H9 (cell line): ENCODE results near the gene FOXN1. TPM values are rescaled to one million over a fixed set of nuclear protein-coding genes. Genes with fewer than 3 reads are reported as not detected.

Experiments
- DNase-seq: peaks from one replicate; pipeline ENCODE4 v3.0.0-alpha.2; 2017
- H2AFZ ChIP-seq: one replicate; pipeline ENCODE4 v1.6.1; 2013; ENCODE audit warnings: mild to moderate bottlenecking, low read length, control low read depth, moderate library complexity
- H2AK5ac ChIP-seq: 2 replicates; pipeline ENCODE4 v1.6.1; 2013; ENCODE audit warnings: low read length, control low read depth, mixed read lengths; ENCODE audit not compliant: insufficient read length
- H2BK120ac ChIP-seq: one replicate; pipeline ENCODE4 v1.6.1; 2013; ENCODE audit warnings: low read depth, mild to moderate bottlenecking, low read length, control low read depth, inconsistent platforms; ENCODE audit not compliant: poor library complexity, severe bottlenecking
- H2BK12ac ChIP-seq: 2 replicates; pipeline ENCODE4 v1.6.1; 2013; ENCODE audit warnings: low read length, control low read depth, mixed read lengths, low read depth; ENCODE audit not compliant: insufficient read length
- H2BK15ac ChIP-seq: 2 replicates; pipeline ENCODE4 v1.6.1; 2013; ENCODE audit warnings: low read depth, low read length, control low read depth
- H2BK20ac ChIP-seq: one replicate; pipeline ENCODE4 v1.6.1; 2013; ENCODE audit warnings: low read depth, mild to moderate bottlenecking, low read length, control low read depth, inconsistent platforms; ENCODE audit not compliant: poor library complexity, severe bottlenecking
- H2BK5ac ChIP-seq: 2 replicates; pipeline ENCODE4 v1.6.1; 2013; ENCODE audit warnings: low read length, control low read depth, mixed read lengths; ENCODE audit not compliant: insufficient read length
- H3K14ac ChIP-seq: 2 replicates; pipeline ENCODE4 v1.6.1; 2013; ENCODE audit warnings: low read length, control low read depth; ENCODE audit not compliant: insufficient read depth
- H3K18ac ChIP-seq: 2 replicates; pipeline ENCODE4 v1.6.1; 2013; ENCODE audit warnings: low read depth, mild to moderate bottlenecking, mixed read lengths, low read length, control low read depth; ENCODE audit not compliant: insufficient read length
- H3K23ac ChIP-seq: 2 replicates; pipeline ENCODE4 v1.6.1; 2013; ENCODE audit warnings: low read length, control low read depth, mixed read lengths, low read depth; ENCODE audit not compliant: insufficient read length
- H3K23me2 ChIP-seq: 2 replicates; pipeline ENCODE4 v1.6.1; 2013; ENCODE audit warnings: low read depth, mild to moderate bottlenecking, mixed read lengths, low read length, control low read depth; ENCODE audit not compliant: insufficient read length, poor library complexity, severe bottlenecking
- H3K27ac ChIP-seq: 2 replicates; pipeline ENCODE4 v1.5.1; 2013; ENCODE audit warnings: low read length, control low read depth, mixed read lengths, low read depth; ENCODE audit not compliant: insufficient read length
- H3K27me3 ChIP-seq: 2 replicates; pipeline ENCODE4 v1.6.1; 2013; ENCODE audit warnings: low read length, control low read depth, inconsistent platforms; ENCODE audit not compliant: insufficient read depth
- H3K4ac ChIP-seq: 2 replicates; pipeline ENCODE4 v1.6.1; 2013; ENCODE audit warnings: low read depth, mild to moderate bottlenecking, control low read depth, inconsistent platforms, low read length, moderate library complexity
- H3K4me1 ChIP-seq: 2 replicates; pipeline ENCODE4 v1.6.1; 2013; ENCODE audit warnings: low read length, control low read depth, inconsistent platforms; ENCODE audit not compliant: insufficient read depth
- H3K4me2 ChIP-seq: 2 replicates; pipeline ENCODE4 v1.6.1; 2013; ENCODE audit warnings: low read length, control low read depth, mixed read lengths; ENCODE audit not compliant: insufficient read length, insufficient read depth
- H3K56ac ChIP-seq: 2 replicates; pipeline ENCODE4 v1.6.1; 2013; ENCODE audit warnings: low read depth, mild to moderate bottlenecking, mixed read lengths, low read length, control low read depth; ENCODE audit not compliant: insufficient read length
- H3K79me1 ChIP-seq: 2 replicates; pipeline ENCODE4 v1.6.1; 2013; ENCODE audit warnings: low read depth, mild to moderate bottlenecking, moderate library complexity, low read length, control low read depth, inconsistent platforms; ENCODE audit not compliant: insufficient read depth, poor library complexity, severe bottlenecking
- H3K79me2 ChIP-seq: 2 replicates; pipeline ENCODE4 v1.6.1; 2013; ENCODE audit warnings: low read length, control low read depth, inconsistent platforms; ENCODE audit not compliant: insufficient read depth
- H3K9ac ChIP-seq: 2 replicates; pipeline ENCODE4 v1.6.1; 2013; ENCODE audit warnings: low read length, control low read depth, mixed read lengths; ENCODE audit not compliant: insufficient read length; ENCODE audit errors: extremely low read depth
- H3K9me3 ChIP-seq: one replicate; pipeline ENCODE4 v1.6.1; 2013; ENCODE audit warnings: low read depth, low read length, inconsistent platforms; ENCODE audit not compliant: control insufficient read depth
- H3T11ph ChIP-seq: one replicate; pipeline ENCODE4 v1.6.1; 2013; ENCODE audit warnings: mild to moderate bottlenecking, low read length, control low read depth, inconsistent platforms
- H4K20me1 ChIP-seq: one replicate; pipeline ENCODE4 v1.6.1; 2013; ENCODE audit not compliant: control insufficient read depth, insufficient read length, insufficient read depth
- H4K5ac ChIP-seq: 2 replicates; pipeline ENCODE4 v1.6.1; 2013; ENCODE audit warnings: low read depth, mild to moderate bottlenecking, mixed read lengths, low read length, control low read depth; ENCODE audit not compliant: insufficient read length
- H4K8ac ChIP-seq: replicated peaks from 2 replicates; pipeline ENCODE4 v1.6.1; 2013; ENCODE audit warnings: low read length, control low read depth, mixed read lengths, low read depth; ENCODE audit not compliant: insufficient read length
- H4K91ac ChIP-seq: 2 replicates; pipeline ENCODE4 v1.6.1; 2013; ENCODE audit warnings: low read depth, mild to moderate bottlenecking, moderate library complexity, mixed read lengths, low read length, control low read depth; ENCODE audit not compliant: insufficient read length
- H3K27ac Mint-ChIP-seq, 3 experiments: 2 replicates in 2 of 3; 3 replicates in 1 of 3; pipeline ENCODE4 v1.8.0; 2020 to 2021; ENCODE audit warnings: mixed read lengths in 3 of 3, mild to moderate bottlenecking in 1 of 3, moderate library complexity in 1 of 3
- H3K27me3 Mint-ChIP-seq: 2 replicates; pipeline ENCODE4 v1.8.0; 2021; ENCODE audit warnings: low read depth, mild to moderate bottlenecking, moderate library complexity, mixed read lengths
- H3K36me3 Mint-ChIP-seq, 3 experiments: 2 replicates in 2 of 3; 3 replicates in 1 of 3; pipeline ENCODE4 v1.8.0; 2020 to 2021; ENCODE audit warnings: low read depth in 3 of 3, mixed read lengths in 3 of 3; ENCODE audit not compliant: insufficient read depth in 1 of 3
- H3K4me1 Mint-ChIP-seq, 2 experiments: 2 replicates each; pipeline ENCODE4 v1.8.0; 2020; ENCODE audit warnings: mixed read lengths in 2 of 2
- H3K4me3 Mint-ChIP-seq, 2 experiments: 2 replicates in 1 of 2; 3 replicates in 1 of 2; pipeline ENCODE4 v1.8.0; 2020 to 2021; ENCODE audit warnings: mild to moderate bottlenecking in 2 of 2, mixed read lengths in 2 of 2, moderate library complexity in 1 of 2
- H3K9me3 Mint-ChIP-seq, 2 experiments: 2 replicates in 1 of 2; 3 replicates in 1 of 2; pipeline ENCODE4 v1.8.0; 2020; ENCODE audit warnings: mild to moderate bottlenecking in 2 of 2, mixed read lengths in 2 of 2, moderate library complexity in 1 of 2
- CTCF ChIP-seq: fragments of 200-600 bp; sonication (generic); conservative IDR thresholded peaks from 3 replicates; pipeline ENCODE4 v1.8.0; 2021; ENCODE audit warnings: antibody characterized with exemption, mild to moderate bottlenecking
- WGBS: extraction: QIAGEN DNeasy Blood & Tissue Kit; methylation state at CpG from one replicate; pipeline ENCODE4 v1.1.7; 2013; ENCODE audit warnings: missing lambda C conversion rate, low lambda C conversion rate, mixed read lengths; ENCODE audit not compliant: insufficient read length; ENCODE audit errors: extremely low coverage; 5-methylcytosine and 5-hydroxymethylcytosine counted together
- total RNA-seq: library from RNA; stranded (reverse); gene quantifications from 2 replicates; pipeline ENCODE4 v1.2.1, GENCODE V29; 2021

Gene FOXN1
- total RNA-seq, 1 experiment from 2014 or later, result not detected

GRCh38 chr17:28585851-28586250, 79.7 kb downstream of the FOXN1 start:
- Histone ChIP-seq H4K20me1 (no peaks in the 10 kb centered on the region), H2AK5ac (no peak overlapping the region), H4K5ac (no peak overlapping the region), H3K23me2 (no peaks in the 10 kb centered on the region), H2BK12ac (no peak overlapping the region), H3T11ph (no peak overlapping the region), H3K4me1 (no peaks in the 10 kb centered on the region), H3K4ac (no peak overlapping the region), H2BK5ac (no peak overlapping the region), H3K23ac (no peak overlapping the region), H3K14ac (no peak overlapping the region), H3K9ac (no peak overlapping the region), H2BK20ac (no peak overlapping the region), H3K79me1 (no peaks in the 10 kb centered on the region), H3K27ac (no peak overlapping the region), H2BK15ac (no peak overlapping the region), H2AFZ (no peak overlapping the region), H3K27me3 (no peaks in the 10 kb centered on the region), H3K9me3 (no peaks in the 10 kb centered on the region), H3K56ac (no peak overlapping the region), H3K18ac (no peak overlapping the region), H4K8ac (no peak overlapping the region), H3K79me2 (no peaks in the 10 kb centered on the region), H2BK120ac (no peak overlapping the region), H3K4me2 (no peak overlapping the region), H4K91ac (no peak overlapping the region)
- TF ChIP-seq CTCF, result no peak
- no peaks in the 10 kb centered on the region for H3K4me1 Mint-ChIP-seq
- H3K27ac Mint-ChIP-seq, result no peak overlapping the region
- no CpG with 5 or more reads among the region's 3 CpGs for WGBS
- no peak overlapping the region for H3K4me3 Mint-ChIP-seq
- no peaks in the 10 kb centered on the region; a peak in 1 of 5 replicates for H3K9me3 Mint-ChIP-seq
- DNase-seq, result no peak
- peaks cover 19 to 26% (median 26%) of the 10 kb centered on the region in 3 experiments; a peak in 6 of 7 replicates for H3K36me3 Mint-ChIP-seq
- H3K27me3 Mint-ChIP-seq, result no peaks in the 10 kb centered on the region

Other genes starting within 250 kb of the FOXN1 start
- 116 and 121 TPM in 2 replicates for gene TMEM97, start 187.1 kb upstream of the FOXN1 start, total RNA-seq
- gene IFT20, start 170.9 kb upstream of the FOXN1 start, total RNA-seq, result 20.5 and 21.0 TPM in 2 replicates
- gene TNFAIP1, start 170.6 kb upstream of the FOXN1 start, total RNA-seq, result 18.4 and 21.8 TPM in 2 replicates
- gene POLDIP2, start 148.8 kb upstream of the FOXN1 start, total RNA-seq, result 82.8 and 83.3 TPM in 2 replicates
- not detected in 2 replicates for gene SEBOX, start 141.1 kb upstream of the FOXN1 start, total RNA-seq
- gene VTN, start 136.0 kb upstream of the FOXN1 start, total RNA-seq, result 0.13 TPM in 1 of 2 replicates, not detected in the other
- 5.1 and 5.4 TPM in 2 replicates for gene SARM1, start 134.7 kb upstream of the FOXN1 start, total RNA-seq
- gene SLC46A1, start 100.1 kb upstream of the FOXN1 start, total RNA-seq, result 8.7 and 9.1 TPM in 2 replicates
- not detected in 2 replicates for gene SLC13A2, start 32.7 kb upstream of the FOXN1 start, total RNA-seq
- 36.9 and 38.3 TPM in 2 replicates for gene UNC119, start 46.3 kb downstream of the FOXN1 start, total RNA-seq
- 40.3 and 45.8 TPM in 2 replicates for gene PIGS, start 65.2 kb downstream of the FOXN1 start, total RNA-seq
- 53.2 and 58.0 TPM in 2 replicates for gene ALDOC, start 70.5 kb downstream of the FOXN1 start, total RNA-seq
- gene SPAG5, start 92.7 kb downstream of the FOXN1 start, total RNA-seq, result 114 and 122 TPM in 2 replicates
- 25.2 and 25.8 TPM in 2 replicates for gene RSKR, start 107.8 kb downstream of the FOXN1 start, total RNA-seq
- gene BLTP2, start 138.8 kb downstream of the FOXN1 start, total RNA-seq, result 137 and 142 TPM in 2 replicates
- gene SDF2, start 155.6 kb downstream of the FOXN1 start, total RNA-seq, result 40.2 TPM in 2 replicates
- 78.5 and 85.8 TPM in 2 replicates for gene SUPT6H, start 155.9 kb downstream of the FOXN1 start, total RNA-seq
- 14.2 and 15.0 TPM in 2 replicates for gene PROCA1, start 205.5 kb downstream of the FOXN1 start, total RNA-seq
- gene RAB34, start 211.5 kb downstream of the FOXN1 start, total RNA-seq, result 189 and 190 TPM in 2 replicates
- gene RPL23A, start 213.6 kb downstream of the FOXN1 start, total RNA-seq, result 2,008 and 2,053 TPM in 2 replicates
- gene TLCD1, start 219.9 kb downstream of the FOXN1 start, total RNA-seq, result 46.4 and 50.7 TPM in 2 replicates
- 16.6 and 18.8 TPM in 2 replicates for gene NEK8, start 222.4 kb downstream of the FOXN1 start, total RNA-seq
- gene TRAF4, start 237.7 kb downstream of the FOXN1 start, total RNA-seq, result 227 and 237 TPM in 2 replicates